GM23338 (cell line): ENCODE data around the gene TMEM139. TPM values are rescaled to one million over a fixed set of nuclear protein-coding genes. Genes with fewer than 3 reads are reported as not detected.

Experiments
- ATAC-seq: fragments of 200-7000 bp; cut with Tn5 transposase; 3 replicates; pipeline ENCODE4 v1.9.1; 2020
- DNase-seq: peaks from one replicate; pipeline ENCODE4 v3.0.0-alpha.2; 2015; ENCODE audit warnings: low spot score
- H2AFZ ChIP-seq: fragments of 200-600 bp; sonication (generic); 2 replicates; pipeline ENCODE4 v1.8.0; 2016; ENCODE audit warnings: antibody characterized with exemption, mild to moderate bottlenecking, moderate library complexity
- H3F3A ChIP-seq: fragments of 200-600 bp; sonication (generic); replicated peaks from 2 replicates; pipeline ENCODE4 v1.8.0; 2017; ENCODE audit warnings: antibody characterized with exemption, mixed run types, low read depth
- H3K27ac ChIP-seq: fragments of 200-600 bp; sonication (generic); 2 replicates; pipeline ENCODE4 v1.6.1; 2016; ENCODE audit warnings: low read depth
- H3K27me3 ChIP-seq: fragments of 200-600 bp; sonication (generic); 2 replicates; pipeline ENCODE4 v1.8.0; 2016; ENCODE audit warnings: mild to moderate bottlenecking, mixed run types, moderate library complexity; ENCODE audit not compliant: insufficient read depth
- H3K36me3 ChIP-seq: fragments of 200-600 bp; sonication (generic); 2 replicates; pipeline ENCODE4 v1.8.0; 2016; ENCODE audit warnings: mild to moderate bottlenecking; ENCODE audit not compliant: insufficient read depth
- H3K4me1 ChIP-seq: fragments of 200-600 bp; sonication (generic); 2 replicates; pipeline ENCODE4 v1.8.0; 2016; ENCODE audit warnings: mild to moderate bottlenecking, moderate library complexity; ENCODE audit not compliant: insufficient read depth
- H3K4me2 ChIP-seq: fragments of 200-600 bp; sonication (generic); 2 replicates; pipeline ENCODE4 v1.7.1; 2017; ENCODE audit warnings: mixed run types
- H3K4me3 ChIP-seq: fragments of 200-600 bp; sonication (generic); 2 replicates; pipeline ENCODE4 v1.6.1; 2016; ENCODE audit warnings: mixed run types
- H3K79me2 ChIP-seq: fragments of 200-600 bp; sonication (generic); replicated peaks from 2 replicates; pipeline ENCODE4 v1.8.0; 2017; ENCODE audit warnings: mild to moderate bottlenecking; ENCODE audit not compliant: insufficient read depth
- H3K9me2 ChIP-seq: fragments of 200-600 bp; sonication (generic); 2 replicates; pipeline ENCODE4 v1.8.0; 2017; ENCODE audit not compliant: insufficient read depth
- H4K20me1 ChIP-seq: fragments of 200-600 bp; sonication (generic); replicated peaks from 2 replicates; pipeline ENCODE4 v1.8.0; 2017; ENCODE audit warnings: mild to moderate bottlenecking; ENCODE audit not compliant: insufficient read depth
- H3K27ac Mint-ChIP-seq: 2 replicates; pipeline ENCODE4 v1.8.0; 2020; ENCODE audit warnings: inconsistent platforms, mild to moderate bottlenecking, moderate library complexity, mixed read lengths
- H3K27me3 Mint-ChIP-seq: 3 replicates; pipeline ENCODE4 v1.8.0; 2022; ENCODE audit warnings: low read depth, mild to moderate bottlenecking, moderate library complexity, mixed read lengths, inconsistent platforms; ENCODE audit not compliant: insufficient read depth, poor library complexity
- H3K36me3 Mint-ChIP-seq: 3 replicates; pipeline ENCODE4 v1.8.0; 2021; ENCODE audit warnings: low read depth, mild to moderate bottlenecking, inconsistent platforms, moderate library complexity, mixed read lengths
- H3K4me1 Mint-ChIP-seq: 3 replicates; pipeline ENCODE4 v1.8.0; 2020; ENCODE audit warnings: mild to moderate bottlenecking, inconsistent platforms, mixed read lengths
- H3K4me3 Mint-ChIP-seq: 3 replicates; pipeline ENCODE4 v1.8.0; 2021; ENCODE audit warnings: moderate library complexity, mild to moderate bottlenecking, inconsistent platforms, mixed read lengths
- H3K9me3 Mint-ChIP-seq: 3 replicates; pipeline ENCODE4 v1.8.0; 2020; ENCODE audit warnings: moderate library complexity, mild to moderate bottlenecking, inconsistent platforms, mixed read lengths
- CREB1 ChIP-seq: fragments of 250-450 bp; sonication (Bioruptor Pico); IDR thresholded peaks from 2 replicates; pipeline ENCODE4 v1.5.0; 2020; ENCODE audit warnings: low read depth, mild to moderate bottlenecking, moderate library complexity
- ETS1 ChIP-seq: IDR thresholded peaks from 2 replicates; pipeline ENCODE4 v1.6.1; 2016; ENCODE audit warnings: antibody characterized with exemption
- EZH2 ChIP-seq: fragments of 200-600 bp; sonication (generic); IDR thresholded peaks from one replicate; pipeline ENCODE4 v1.8.0; 2017; ENCODE audit warnings: antibody characterized with exemption, mild to moderate bottlenecking, low read depth; ENCODE audit not compliant: unreplicated experiment
- EZH2phosphoT487 ChIP-seq: fragments of 200-600 bp; sonication (generic); IDR thresholded peaks from one replicate; pipeline ENCODE4 v1.8.1; 2018; ENCODE audit warnings: antibody characterized with exemption; ENCODE audit not compliant: unreplicated experiment
- JUNB ChIP-seq: IDR thresholded peaks from one replicate; pipeline ENCODE4 v1.6.1; 2016; ENCODE audit warnings: antibody characterized with exemption; ENCODE audit not compliant: unreplicated experiment
- NANOG ChIP-seq: IDR thresholded peaks from 2 replicates; pipeline ENCODE4 v1.6.1; 2016; ENCODE audit warnings: antibody characterized with exemption, borderline replicate concordance
- POLR2AphosphoS5 ChIP-seq: IDR thresholded peaks from 2 replicates; pipeline ENCODE4 v1.6.1; 2016; ENCODE audit warnings: antibody characterized with exemption, low read depth
- STAT1 ChIP-seq: IDR thresholded peaks from one replicate; pipeline ENCODE4 v1.6.1; 2016; ENCODE audit warnings: antibody characterized with exemption; ENCODE audit not compliant: unreplicated experiment
- ZNF114 ChIP-seq: fragments of 250-450 bp; sonication (Bioruptor Pico); IDR thresholded peaks from 2 replicates; pipeline ENCODE4 v1.5.0; 2020; ENCODE audit warnings: mild to moderate bottlenecking, moderate library complexity
- ZNF462 ChIP-seq: fragments of 250-450 bp; sonication (Bioruptor Pico); IDR thresholded peaks from 2 replicates; pipeline ENCODE4 v1.5.0; 2020; ENCODE audit warnings: mild to moderate bottlenecking, moderate library complexity
- polyA plus RNA-seq: library from polyadenylated mRNA; unstranded; fragments of >200 nt; fragmentation: Nextera tagmentation; extraction: Ambion mirVana; gene quantifications from 2 replicates; pipeline ENCODE4 v1.2.1, GENCODE V29; 2016
- total RNA-seq: library from RNA; depleted of rRNA; stranded (reverse); fragments of >200 nt; shearing (Covaris generic); gene quantifications from 2 replicates; pipeline ENCODE4 v1.2.3, GENCODE V29; 2014
- TF ChIP-seq, protein P1 (sequence below), 2 experiments: fragments of 200-600 bp in 1 of 2; sonication (generic) in 1 of 2; conservative IDR thresholded peaks; 2 replicates each; pipeline versions ENCODE4 v1.5.1 to v1.6.1; 2016 to 2017; ENCODE audit warnings: antibody characterized with exemption in 2 of 2, low read depth in 2 of 2, mild to moderate bottlenecking in 2 of 2, moderate library complexity in 1 of 2

The TMEM139 gene
- total and polyA plus RNA-seq, 2 experiments from 2014 or later = 3.3 to 3.6 TPM

DNA sequence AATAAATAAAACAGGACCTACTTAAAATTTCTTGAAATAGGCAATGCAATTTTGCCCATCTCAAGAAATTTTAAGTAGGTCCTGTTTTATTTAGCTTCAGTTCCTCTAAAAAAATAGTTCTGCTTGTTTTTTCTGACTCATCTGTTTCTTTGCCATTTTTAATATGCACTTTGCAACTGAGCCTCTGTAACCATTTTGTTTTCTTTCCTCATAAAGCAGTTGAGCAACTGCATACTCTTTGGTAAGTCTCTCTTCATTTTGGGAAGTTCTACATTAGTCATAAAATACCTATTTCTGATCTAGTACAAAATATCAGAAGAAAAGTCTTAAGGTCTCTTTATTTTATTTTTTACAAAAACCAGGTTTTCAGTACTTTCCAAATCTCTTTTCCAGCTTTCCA lies 44.9 kb upstream of the TMEM139 start:
- H3K4me1 Mint-ChIP-seq = no peaks in the 10 kb centered on the region; the same call in 2 of the 3 replicates
- ATAC-seq (no peak), DNase-seq (no peak)
- Histone ChIP-seq H2AFZ (no peak overlapping the region), H4K20me1 (no peaks in the 10 kb centered on the region), H3K4me1 (no peaks in the 10 kb centered on the region), H3K9me2 (no peaks in the 10 kb centered on the region), H3K27me3 (no peaks in the 10 kb centered on the region), H3K27ac (no peak overlapping the region), H3K4me2 (no peak overlapping the region), H3F3A (no peaks in the 10 kb centered on the region), H3K79me2 (no peaks in the 10 kb centered on the region), H3K4me3 (no peak overlapping the region), H3K36me3 (no peaks in the 10 kb centered on the region)
- TF ChIP-seq NANOG (no peak), ETS1 (no peak), ZNF462 (CRISPR knock-in tag) (no peak), EZH2phosphoT487 (no peak), ZNF114 (CRISPR knock-in tag) (no peak), JUNB (no peak), EZH2 (no peak), STAT1 (no peak), POLR2AphosphoS5 (no peak), CREB1 (CRISPR knock-in tag) (no peak)
- TF ChIP-seq, protein P1, sequence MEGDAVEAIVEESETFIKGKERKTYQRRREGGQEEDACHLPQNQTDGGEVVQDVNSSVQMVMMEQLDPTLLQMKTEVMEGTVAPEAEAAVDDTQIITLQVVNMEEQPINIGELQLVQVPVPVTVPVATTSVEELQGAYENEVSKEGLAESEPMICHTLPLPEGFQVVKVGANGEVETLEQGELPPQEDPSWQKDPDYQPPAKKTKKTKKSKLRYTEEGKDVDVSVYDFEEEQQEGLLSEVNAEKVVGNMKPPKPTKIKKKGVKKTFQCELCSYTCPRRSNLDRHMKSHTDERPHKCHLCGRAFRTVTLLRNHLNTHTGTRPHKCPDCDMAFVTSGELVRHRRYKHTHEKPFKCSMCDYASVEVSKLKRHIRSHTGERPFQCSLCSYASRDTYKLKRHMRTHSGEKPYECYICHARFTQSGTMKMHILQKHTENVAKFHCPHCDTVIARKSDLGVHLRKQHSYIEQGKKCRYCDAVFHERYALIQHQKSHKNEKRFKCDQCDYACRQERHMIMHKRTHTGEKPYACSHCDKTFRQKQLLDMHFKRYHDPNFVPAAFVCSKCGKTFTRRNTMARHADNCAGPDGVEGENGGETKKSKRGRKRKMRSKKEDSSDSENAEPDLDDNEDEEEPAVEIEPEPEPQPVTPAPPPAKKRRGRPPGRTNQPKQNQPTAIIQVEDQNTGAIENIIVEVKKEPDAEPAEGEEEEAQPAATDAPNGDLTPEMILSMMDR (conservative IDR thresholded peaks at IDR 0.05; ENCODE audit: low read depth in 2 of 2) = no peak
- no peaks in the 10 kb centered on the region for H3K36me3 Mint-ChIP-seq
- no peak overlapping the region for H3K4me3 Mint-ChIP-seq
- peaks cover 17% of the 10 kb centered on the region for H3K9me3 Mint-ChIP-seq
- peaks cover 5% of the 10 kb centered on the region for H3K27me3 Mint-ChIP-seq
- H3K27ac Mint-ChIP-seq = no peak overlapping the region
